Measurements from ENCODE around the gene PTPN18.

The PTPN18 gene

GRCh38 chr2:130351711-130352110, 4.1 kb upstream of the PTPN18 start:
- no peak overlapping the region for H3K4me3 ChIP-seq (ENCODE audit: low read depth, low read length)
- H3K36me3 ChIP-seq (ENCODE audit: insufficient read depth, low read length) = peaks cover 10% of the 10 kb centered on the region
- H3K27me3 ChIP-seq (ENCODE audit: insufficient read depth, low read length) = no peaks in the 10 kb centered on the region
- no peak overlapping the region for H2AFZ ChIP-seq (ENCODE audit: low read length, unreplicated experiment)
- H3K4me1 ChIP-seq (ENCODE audit: control insufficient read depth, insufficient read depth, low read length, unreplicated experiment) = peaks cover 16% of the 10 kb centered on the region
- no peak overlapping the region for H3K27ac ChIP-seq (ENCODE audit: low read depth, low read length)
- no peaks in the 10 kb centered on the region for H3K79me2 ChIP-seq (ENCODE audit: control insufficient read depth, insufficient read depth, low read length, unreplicated experiment)

GRCh38 chr2:130352237-130352636, 3.6 kb upstream of the PTPN18 start:
- Histone ChIP-seq H3K79me2 (ENCODE audit: control insufficient read depth, insufficient read depth, low read length, unreplicated experiment) (no peaks in the 10 kb centered on the region), H3K27me3 (ENCODE audit: insufficient read depth, low read length) (no peaks in the 10 kb centered on the region), H3K4me1 (ENCODE audit: control insufficient read depth, insufficient read depth, low read length, unreplicated experiment) (peaks cover 16% of the 10 kb centered on the region), H2AFZ (ENCODE audit: low read length, unreplicated experiment) (peak overlapping the region; percentile 25), H3K36me3 (ENCODE audit: insufficient read depth, low read length) (peaks cover 5% of the 10 kb centered on the region), H3K27ac (ENCODE audit: low read depth, low read length) (no peak overlapping the region), H3K4me3 (ENCODE audit: low read depth, low read length) (no peak overlapping the region)

- Histone ChIP-seq H3K4me3 (ENCODE audit: low read depth, low read length) (no peak overlapping the region), H3K79me2 (ENCODE audit: control insufficient read depth, insufficient read depth, low read length, unreplicated experiment) (no peaks in the 10 kb centered on the region), H3K27ac (ENCODE audit: low read depth, low read length) (no peak overlapping the region)
These were observed 2.3 kb upstream of the PTPN18 start for GRCh38 chr2:130353291-130354138.

GRCh38 chr2:130354139-130354428, 1.8 kb upstream of the PTPN18 start:
- Histone ChIP-seq H3K4me1 (ENCODE audit: control insufficient read depth, insufficient read depth, low read length, unreplicated experiment) (peaks cover 16% of the 10 kb centered on the region), H2AFZ (ENCODE audit: low read length, unreplicated experiment) (no peak overlapping the region), H3K27ac (ENCODE audit: low read depth, low read length) (no peak overlapping the region), H3K4me3 (ENCODE audit: low read depth, low read length) (no peak overlapping the region), H3K79me2 (ENCODE audit: control insufficient read depth, insufficient read depth, low read length, unreplicated experiment) (no peaks in the 10 kb centered on the region), H3K27me3 (ENCODE audit: insufficient read depth, low read length) (no peaks in the 10 kb centered on the region), H3K36me3 (ENCODE audit: insufficient read depth, low read length) (no peaks in the 10 kb centered on the region)

More at GRCh38 chr2:130353291-130354138, 2.3 kb upstream of the PTPN18 start:
- Histone ChIP-seq H2AFZ (ENCODE audit: low read length, unreplicated experiment) (no peak overlapping the region), H3K27me3 (ENCODE audit: insufficient read depth, low read length) (no peaks in the 10 kb centered on the region), H3K4me1 (ENCODE audit: control insufficient read depth, insufficient read depth, low read length, unreplicated experiment) (peaks cover 16% of the 10 kb centered on the region), H3K36me3 (ENCODE audit: insufficient read depth, low read length) (no peaks in the 10 kb centered on the region)

DNA sequence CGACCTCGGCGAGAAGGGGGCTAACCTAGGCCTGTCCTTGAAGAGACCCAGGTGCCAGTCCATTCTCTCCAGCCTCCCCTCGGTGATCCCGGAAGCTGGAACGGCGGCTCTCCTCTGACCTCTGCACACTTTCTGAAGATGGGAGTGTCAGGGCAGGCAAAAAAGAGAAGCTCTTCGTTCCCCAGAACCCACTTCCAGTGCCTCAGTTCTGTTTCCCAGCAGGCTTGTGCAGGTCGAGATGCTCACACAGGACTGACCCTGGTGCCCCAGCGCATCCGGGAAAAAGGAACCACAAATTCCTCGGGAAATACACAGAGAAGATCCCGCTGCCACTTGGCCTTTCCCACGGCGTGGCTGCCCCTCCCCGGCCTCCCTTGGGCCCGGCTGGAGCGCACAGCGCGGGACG, 681 bp upstream of the PTPN18 start:
- H2AFZ ChIP-seq (ENCODE audit: low read length, unreplicated experiment) = peak overlapping the region; percentile 20
- peaks cover 16% of the 10 kb centered on the region for H3K4me1 ChIP-seq (ENCODE audit: control insufficient read depth, insufficient read depth, low read length, unreplicated experiment)
- no peak overlapping the region for H3K27ac ChIP-seq (ENCODE audit: low read depth, low read length)
- peak overlapping the region; percentile 96 for H3K4me3 ChIP-seq (ENCODE audit: low read depth, low read length)
- no peaks in the 10 kb centered on the region for H3K36me3 ChIP-seq (ENCODE audit: insufficient read depth, low read length)
- H3K79me2 ChIP-seq (ENCODE audit: control insufficient read depth, insufficient read depth, low read length, unreplicated experiment) = no peaks in the 10 kb centered on the region
- H3K27me3 ChIP-seq (ENCODE audit: insufficient read depth, low read length) = no peaks in the 10 kb centered on the region

DNA sequence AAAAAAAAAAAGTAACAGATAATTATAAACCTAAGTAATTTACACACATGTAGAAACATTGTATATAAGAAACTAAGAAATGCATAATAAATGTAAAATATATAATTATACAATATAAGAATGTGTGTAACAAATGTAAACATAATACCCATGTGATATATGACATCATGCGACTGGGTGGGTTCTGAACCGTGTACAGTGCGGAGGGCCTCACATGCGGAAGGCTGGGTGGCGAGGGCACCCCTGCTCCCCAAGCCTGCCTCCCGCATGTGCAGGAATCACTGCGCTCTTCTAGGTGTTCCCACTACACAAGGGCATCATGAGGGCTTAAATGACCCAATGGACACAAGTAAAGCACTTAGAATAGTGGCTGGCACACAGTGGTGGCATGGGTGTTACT, 2.0 kb downstream of the PTPN18 start:
- H3K4me1 ChIP-seq (ENCODE audit: control insufficient read depth, insufficient read depth, low read length, unreplicated experiment) = peaks cover 8% of the 10 kb centered on the region
- no peak overlapping the region for H2AFZ ChIP-seq (ENCODE audit: low read length, unreplicated experiment)
- no peaks in the 10 kb centered on the region for H3K36me3 ChIP-seq (ENCODE audit: insufficient read depth, low read length)
- no peaks in the 10 kb centered on the region for H3K27me3 ChIP-seq (ENCODE audit: insufficient read depth, low read length)
- no peaks in the 10 kb centered on the region for H3K79me2 ChIP-seq (ENCODE audit: control insufficient read depth, insufficient read depth, low read length, unreplicated experiment)
- no peak overlapping the region for H3K4me3 ChIP-seq (ENCODE audit: low read depth, low read length)
- H3K27ac ChIP-seq (ENCODE audit: low read depth, low read length) = no peak overlapping the region

GRCh38 chr2:130358420-130359350, 2.8 kb downstream of the PTPN18 start:
- no peaks in the 10 kb centered on the region for H3K36me3 ChIP-seq (ENCODE audit: insufficient read depth, low read length)
- no peaks in the 10 kb centered on the region for H3K27me3 ChIP-seq (ENCODE audit: insufficient read depth, low read length)
- no peak overlapping the region for H2AFZ ChIP-seq (ENCODE audit: low read length, unreplicated experiment)
- no peak overlapping the region for H3K4me3 ChIP-seq (ENCODE audit: low read depth, low read length)
- no peak overlapping the region for H3K27ac ChIP-seq (ENCODE audit: low read depth, low read length)
- peaks cover 8% of the 10 kb centered on the region for H3K4me1 ChIP-seq (ENCODE audit: control insufficient read depth, insufficient read depth, low read length, unreplicated experiment)
- H3K79me2 ChIP-seq (ENCODE audit: control insufficient read depth, insufficient read depth, low read length, unreplicated experiment) = no peaks in the 10 kb centered on the region

GRCh38 chr2:130359466-130359865, 3.6 kb downstream of the PTPN18 start:
- no peaks in the 10 kb centered on the region for H3K27me3 ChIP-seq (ENCODE audit: insufficient read depth, low read length)

DNA sequence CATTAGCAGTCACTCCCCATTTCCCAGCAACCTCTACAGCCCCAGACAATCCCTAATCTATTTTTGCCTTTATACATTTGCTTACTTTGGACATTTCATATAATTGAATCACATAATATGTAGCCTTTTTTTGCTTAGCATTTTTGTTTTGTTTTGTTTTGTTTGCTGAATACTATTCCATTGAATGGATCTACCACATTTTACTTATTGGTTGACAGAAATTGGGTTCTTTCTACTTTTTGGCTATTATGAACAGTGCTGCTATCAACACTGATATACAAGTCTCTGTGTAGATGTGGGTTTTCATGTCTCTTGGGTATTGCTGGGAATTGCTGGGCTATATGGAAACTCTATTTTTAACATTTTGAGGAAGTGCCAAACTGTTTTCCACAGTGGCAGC, 7.6 kb downstream of the PTPN18 start:
- Histone ChIP-seq H3K4me3 (ENCODE audit: low read depth, low read length) (no peak overlapping the region), H3K27ac (ENCODE audit: low read depth, low read length) (no peak overlapping the region), H3K79me2 (ENCODE audit: control insufficient read depth, insufficient read depth, low read length, unreplicated experiment) (no peaks in the 10 kb centered on the region), H2AFZ (ENCODE audit: low read length, unreplicated experiment) (no peak overlapping the region), H3K36me3 (ENCODE audit: insufficient read depth, low read length) (no peaks in the 10 kb centered on the region), H3K4me1 (ENCODE audit: control insufficient read depth, insufficient read depth, low read length, unreplicated experiment) (no peaks in the 10 kb centered on the region), H3K27me3 (ENCODE audit: insufficient read depth, low read length) (no peaks in the 10 kb centered on the region)

More at GRCh38 chr2:130359466-130359865, 3.6 kb downstream of the PTPN18 start:
- peaks cover 6% of the 10 kb centered on the region for H3K4me1 ChIP-seq (ENCODE audit: control insufficient read depth, insufficient read depth, low read length, unreplicated experiment)
- H3K79me2 ChIP-seq (ENCODE audit: control insufficient read depth, insufficient read depth, low read length, unreplicated experiment) = no peaks in the 10 kb centered on the region
- no peak overlapping the region for H2AFZ ChIP-seq (ENCODE audit: low read length, unreplicated experiment)
- no peak overlapping the region for H3K4me3 ChIP-seq (ENCODE audit: low read depth, low read length)
- no peaks in the 10 kb centered on the region for H3K36me3 ChIP-seq (ENCODE audit: insufficient read depth, low read length)
- no peak overlapping the region for H3K27ac ChIP-seq (ENCODE audit: low read depth, low read length)

DNA sequence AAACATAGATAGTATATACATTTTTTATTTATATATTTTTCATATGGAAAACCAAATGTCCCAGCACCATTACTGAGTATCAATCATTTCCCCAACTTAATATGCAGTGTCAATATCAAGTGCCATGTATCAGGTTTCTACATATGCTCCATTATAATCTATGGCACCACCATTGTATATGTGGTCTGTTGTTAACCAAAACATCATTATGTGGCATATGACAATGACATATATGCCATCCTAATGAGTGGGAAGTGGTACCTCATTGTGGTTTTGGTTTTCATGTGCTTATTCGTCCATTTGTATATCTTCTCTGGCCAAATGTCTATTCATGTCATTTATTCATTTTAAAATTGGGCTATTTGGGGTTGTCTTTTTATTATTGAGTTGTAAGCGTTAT, 9.2 kb downstream of the PTPN18 start:
- Histone ChIP-seq H3K36me3 (ENCODE audit: insufficient read depth, low read length) (no peaks in the 10 kb centered on the region), H3K4me1 (ENCODE audit: control insufficient read depth, insufficient read depth, low read length, unreplicated experiment) (no peaks in the 10 kb centered on the region), H3K27ac (ENCODE audit: low read depth, low read length) (no peak overlapping the region), H3K27me3 (ENCODE audit: insufficient read depth, low read length) (no peaks in the 10 kb centered on the region), H3K4me3 (ENCODE audit: low read depth, low read length) (no peak overlapping the region), H3K79me2 (ENCODE audit: control insufficient read depth, insufficient read depth, low read length, unreplicated experiment) (no peaks in the 10 kb centered on the region), H2AFZ (ENCODE audit: low read length, unreplicated experiment) (no peak overlapping the region)

Data from ACC112 (cell line).